GM18498 (cell line): ENCODE data around the gene STAMBPL1.
"Not testable (repeated sequence)": the region's sequence is repeated elsewhere in the genome, so short reads cannot be mapped to it uniquely, and the experiment has no call there.

ENCODE experiments used
- ATAC-seq: cut with Tn5 transposase; IDR thresholded peaks from one replicate; pipeline ENCODE4 v1.9.1; 2021; ENCODE audit warnings: mild to moderate bottlenecking, moderate library complexity; ENCODE audit not compliant: unreplicated experiment

STAMBPL1 gene

GRCh38 chr10:88918191-88918905, 38.3 kb downstream of the STAMBPL1 start:
- no peak for ATAC-seq

- no peak for ATAC-seq
Measured at GRCh38 chr10:88919041-88919440, 39.0 kb downstream of the STAMBPL1 start.

GRCh38 chr10:88920198-88920597, 40.2 kb downstream of the STAMBPL1 start:
- no peak for ATAC-seq

- no peak for ATAC-seq
Measured at GRCh38 chr10:88920986-88921593, 41.0 kb downstream of the STAMBPL1 start.

GRCh38 chr10:88922041-88922440, 42.0 kb downstream of the STAMBPL1 start:
- ATAC-seq, result no peak

- no peak for ATAC-seq
Measured at GRCh38 chr10:88923520-88923919, 43.5 kb downstream of the STAMBPL1 start.

GRCh38 chr10:88926566-88927415, 46.7 kb downstream of the STAMBPL1 start:
- no peak for ATAC-seq

- no peak for ATAC-seq
Measured at GRCh38 chr10:88927416-88927690, 47.3 kb downstream of the STAMBPL1 start.

- no peak for ATAC-seq
Measured at GRCh38 chr10:88928254-88928653, 48.2 kb downstream of the STAMBPL1 start.

GRCh38 chr10:88931548-88931947, 51.5 kb downstream of the STAMBPL1 start:
- ATAC-seq, result no peak

- ATAC-seq, result not testable (repeated sequence)
Measured at GRCh38 chr10:88932029-88932428, 52.0 kb downstream of the STAMBPL1 start.

- ATAC-seq, result peak; percentile 67
Measured at GRCh38 chr10:88932539-88933256, 52.7 kb downstream of the STAMBPL1 start.

- ATAC-seq, result no peak
Measured at GRCh38 chr10:88933564-88933963, 53.5 kb downstream of the STAMBPL1 start.

- ATAC-seq, result peak; percentile 42
Measured at GRCh38 chr10:88934900-88935672, 55.0 kb downstream of the STAMBPL1 start.

- no peak for ATAC-seq
Measured at GRCh38 chr10:88936656-88937055, 56.6 kb downstream of the STAMBPL1 start.

GRCh38 chr10:88938039-88938438, 58.0 kb downstream of the STAMBPL1 start:
- no peak for ATAC-seq

GRCh38 chr10:88938938-88939337, 58.9 kb downstream of the STAMBPL1 start:
- no peak for ATAC-seq

GRCh38 chr10:88941026-88941425, 61.0 kb downstream of the STAMBPL1 start:
- no peak for ATAC-seq

GRCh38 chr10:88943778-88944177, 63.7 kb downstream of the STAMBPL1 start:
- ATAC-seq, result no peak

- peak; percentile 59 for ATAC-seq
Measured at GRCh38 chr10:88944813-88945212, 64.8 kb downstream of the STAMBPL1 start.

GRCh38 chr10:88946200-88946599, 66.2 kb downstream of the STAMBPL1 start:
- ATAC-seq, result no peak
